Kidney glomerular epithelial cell (primary cell): ENCODE measurements around the gene MDFIC.

Experiments used
- DNase-seq: peaks from one replicate; lab custom pipeline; 2025; lab: John Stamatoyannopoulos, UW

Gene MDFIC

DNA sequence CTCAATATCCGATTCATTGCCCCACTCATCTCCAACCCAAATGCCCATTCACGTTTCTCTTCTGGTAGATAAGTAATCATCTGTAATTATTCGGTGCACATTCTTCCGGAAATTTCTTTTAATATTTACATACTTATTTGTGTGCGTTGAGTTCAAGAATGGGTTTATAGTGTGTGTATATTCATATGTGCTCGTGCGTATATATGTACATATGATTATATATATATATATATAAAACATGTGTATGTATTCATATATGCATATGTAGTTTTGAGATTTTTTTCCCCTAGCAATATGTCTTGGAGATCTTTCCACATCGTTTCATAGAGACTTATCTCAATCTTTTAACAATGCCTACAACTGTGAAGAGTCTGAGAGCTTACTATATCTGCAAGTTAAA is 118.2 kb downstream of the MDFIC start:
- no peak for DNase-seq

- DNase-seq = no peak
Measured at GRCh38 chr7:115040495-115040894, 118.6 kb downstream of the MDFIC start.

- DNase-seq = no peak
Measured at GRCh38 chr7:115042596-115042995, 120.7 kb downstream of the MDFIC start.

GRCh38 chr7:115043605-115044004 is 121.7 kb downstream of the MDFIC start:
- no peak for DNase-seq

DNA sequence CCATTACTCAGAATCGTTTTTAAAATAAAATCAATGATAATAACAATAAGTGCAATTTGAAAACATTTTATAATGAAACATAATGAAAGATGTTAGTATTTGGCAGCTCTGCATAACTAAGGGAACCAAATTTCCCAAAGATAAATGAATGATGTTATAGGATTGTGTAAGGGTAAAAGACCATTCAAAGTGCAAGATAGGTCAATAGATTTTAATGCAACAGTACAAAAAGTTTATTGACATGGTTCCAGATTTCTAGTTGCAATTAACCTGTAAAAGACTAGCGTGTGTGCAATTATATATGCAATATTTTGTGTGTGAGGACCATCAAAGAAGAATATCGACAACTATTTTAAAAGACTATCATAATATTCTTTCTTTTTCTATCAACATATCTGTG is 122.3 kb downstream of the MDFIC start:
- no peak for DNase-seq

- DNase-seq = no peak
Measured at GRCh38 chr7:115047958-115048720, 126.2 kb downstream of the MDFIC start.

DNA sequence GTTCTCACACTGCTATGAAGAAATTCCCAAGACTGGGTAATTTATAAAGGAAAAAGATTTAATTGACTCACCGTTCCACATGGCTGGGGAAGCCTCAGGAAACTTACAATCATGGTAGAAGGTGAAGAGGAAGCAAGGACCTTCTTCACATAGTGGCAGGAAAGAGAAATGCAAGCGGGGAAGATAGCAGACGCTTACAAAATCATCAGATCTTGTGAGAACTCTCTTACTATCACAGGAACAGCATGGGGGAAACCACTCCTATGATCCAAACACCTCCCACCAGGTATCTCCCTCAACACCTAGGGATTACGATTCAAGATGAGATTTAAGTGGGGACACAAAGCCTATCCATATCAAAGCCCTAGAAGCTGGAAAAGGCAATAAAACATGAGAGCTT is 130.8 kb downstream of the MDFIC start:
- DNase-seq = no peak

DNA sequence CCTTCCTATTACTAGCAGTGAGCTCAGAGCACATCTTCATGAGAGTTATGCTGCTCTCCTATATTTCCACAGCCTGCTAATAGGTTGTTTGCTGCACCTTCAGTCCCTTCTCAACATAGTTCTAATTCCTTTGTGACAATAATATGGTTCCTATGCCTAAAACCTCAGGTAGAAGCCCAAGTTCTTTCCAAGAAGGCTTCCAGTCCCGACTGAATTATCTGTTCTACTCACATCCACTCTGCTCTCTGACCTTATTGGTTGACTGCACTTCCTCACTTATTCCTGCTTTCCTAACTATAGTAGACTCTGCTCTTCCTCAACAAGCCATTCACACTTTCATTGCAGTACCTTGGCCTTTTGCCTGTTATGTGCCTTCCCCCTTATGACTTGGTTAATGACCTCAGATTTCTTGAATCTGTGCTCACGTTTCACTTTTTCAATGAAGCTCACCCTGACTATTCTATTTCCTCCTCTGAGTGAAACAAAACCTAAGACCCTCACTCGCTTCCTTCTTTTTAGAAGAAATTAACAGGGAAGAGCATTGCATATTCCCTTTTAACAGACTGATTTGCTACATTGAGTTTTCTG is 132.7 kb downstream of the MDFIC start:
- no peak for DNase-seq

- no peak for DNase-seq
Measured at GRCh38 chr7:115056019-115056418, 134.1 kb downstream of the MDFIC start.

GRCh38 chr7:115058726-115059125 is 136.8 kb downstream of the MDFIC start:
- no peak for DNase-seq

DNA sequence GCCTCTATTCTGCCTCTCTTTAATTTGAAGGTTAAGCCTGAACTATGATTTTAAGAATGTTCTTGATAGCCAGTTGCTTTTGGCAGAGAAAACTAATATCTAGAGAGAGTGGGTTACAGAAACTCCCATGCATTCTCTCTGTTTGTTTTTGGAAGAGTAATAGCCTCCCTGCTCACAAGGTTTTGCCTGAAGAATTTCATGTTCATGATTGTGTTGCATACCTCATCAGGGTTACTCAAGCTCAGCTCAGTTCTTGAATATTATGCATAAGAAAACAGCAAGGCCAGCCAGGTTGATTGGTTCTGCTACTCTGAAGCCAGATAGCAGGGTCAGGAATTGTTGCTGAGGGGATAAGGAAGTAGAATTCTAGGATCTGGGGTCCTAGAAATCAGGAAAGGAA is 137.4 kb downstream of the MDFIC start:
- DNase-seq = peak; percentile 68

GRCh38 chr7:115060095-115060870 is 138.4 kb downstream of the MDFIC start:
- DNase-seq = no peak

- DNase-seq = no peak
Measured at GRCh38 chr7:115066050-115066449, 144.2 kb downstream of the MDFIC start.

- DNase-seq = no peak
Measured at GRCh38 chr7:115066634-115067033, 144.7 kb downstream of the MDFIC start.

DNA sequence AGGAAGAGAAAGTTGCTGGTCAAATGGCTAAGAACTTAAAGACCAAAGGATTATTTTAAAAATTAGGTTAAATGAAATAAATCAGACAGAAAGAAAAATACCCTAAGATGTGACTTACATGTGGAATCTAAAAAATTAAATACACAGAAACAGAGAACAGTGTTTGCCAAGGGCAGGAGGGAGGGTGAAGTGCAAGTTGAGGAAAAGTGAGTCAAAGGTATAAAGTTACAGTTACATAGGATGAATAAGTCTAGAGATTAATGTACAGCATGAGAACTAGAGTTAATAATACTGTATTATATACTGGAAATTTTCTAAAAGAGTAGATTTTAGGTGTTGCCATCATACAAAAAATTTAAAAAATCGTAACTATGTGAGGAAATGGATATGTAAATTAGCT is 146.3 kb downstream of the MDFIC start:
- no peak for DNase-seq
